HG03575 (cell line): ENCODE results near the gene SMARCD3.

Source experiments
- ATAC-seq: cut with Tn5 transposase; IDR thresholded peaks from one replicate; pipeline ENCODE4 v1.9.1; 2021; ENCODE audit not compliant: unreplicated experiment, insufficient number of reproducible peaks, low FRiP score; ENCODE audit errors: extremely low read depth

The SMARCD3 gene

DNA sequence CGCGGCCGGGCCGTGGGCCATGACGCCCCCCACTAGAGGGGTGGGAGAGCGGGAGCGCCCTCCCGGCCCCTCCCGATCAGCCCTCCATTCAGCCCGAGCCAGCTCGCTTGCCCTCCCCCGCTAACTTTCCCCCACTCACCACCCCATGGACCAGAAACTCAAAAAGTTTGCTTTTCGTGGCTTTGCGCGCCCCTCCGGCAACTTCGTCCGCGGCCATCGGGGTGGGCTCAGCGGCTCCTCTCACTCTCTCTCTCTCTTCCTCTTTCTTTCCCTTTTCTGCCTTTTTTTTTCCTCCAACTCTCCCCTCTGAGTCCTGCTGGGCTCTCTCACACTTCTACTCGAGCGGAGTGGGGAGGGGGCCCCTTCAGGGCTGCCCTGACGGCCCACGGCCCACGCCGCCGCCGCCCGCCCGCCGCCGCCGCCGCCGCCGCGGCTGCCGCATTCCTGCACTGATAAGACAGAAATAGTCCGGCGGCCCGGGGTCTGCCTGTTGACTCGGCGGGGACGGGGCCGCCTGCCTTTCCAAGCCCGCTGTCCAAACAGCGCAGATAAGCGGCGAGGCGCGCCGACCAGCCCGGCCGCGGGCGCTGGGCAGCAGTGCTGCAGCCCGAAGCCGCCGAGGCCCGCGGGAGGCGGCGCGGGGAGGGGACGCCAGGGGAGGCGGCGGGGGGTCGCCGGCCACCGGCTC lies at the start of gene SMARCD3:
Gene SMARCD3 (minus strand): TSS at position 349 of the 688 bp plus-strand sequence. CDS start 132 bp downstream, at position 217.
- ATAC-seq, result no peak

DNA sequence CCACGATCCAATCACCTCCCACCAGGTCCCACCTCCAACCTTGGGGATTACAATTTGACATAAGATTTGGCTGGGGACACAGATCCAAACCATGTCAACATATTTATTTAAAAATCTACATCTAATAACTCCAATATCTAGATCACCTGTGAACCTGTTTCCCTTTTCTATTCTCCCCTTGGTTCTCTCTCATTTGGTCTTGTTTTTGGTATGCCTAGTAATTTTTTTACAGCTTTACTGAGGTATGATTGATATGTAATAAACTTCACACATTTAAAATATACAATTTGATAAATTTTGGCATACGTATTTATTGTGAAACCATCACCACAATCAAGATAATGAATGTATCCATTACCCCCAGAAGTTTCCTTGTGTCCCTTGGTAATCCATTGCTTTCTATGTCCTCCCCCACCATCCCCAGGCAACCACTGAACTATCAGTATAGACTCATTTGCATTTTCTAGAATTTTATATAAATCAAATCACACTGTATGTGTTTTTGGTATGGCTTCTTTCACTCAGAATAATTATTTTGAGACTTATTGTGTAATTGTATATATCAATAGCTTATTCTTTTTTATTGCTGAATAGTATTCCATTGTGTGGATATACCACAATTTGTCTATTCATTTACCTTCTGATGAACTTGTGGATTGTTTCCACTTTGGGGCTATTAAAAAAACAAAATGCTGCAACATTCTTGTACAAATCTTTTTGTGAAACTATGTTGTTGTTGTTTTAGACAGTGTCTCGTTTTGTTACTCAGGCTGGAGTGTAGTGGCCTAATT lies 47.9 kb upstream of the SMARCD3 start:
- ATAC-seq, result no peak

DNA sequence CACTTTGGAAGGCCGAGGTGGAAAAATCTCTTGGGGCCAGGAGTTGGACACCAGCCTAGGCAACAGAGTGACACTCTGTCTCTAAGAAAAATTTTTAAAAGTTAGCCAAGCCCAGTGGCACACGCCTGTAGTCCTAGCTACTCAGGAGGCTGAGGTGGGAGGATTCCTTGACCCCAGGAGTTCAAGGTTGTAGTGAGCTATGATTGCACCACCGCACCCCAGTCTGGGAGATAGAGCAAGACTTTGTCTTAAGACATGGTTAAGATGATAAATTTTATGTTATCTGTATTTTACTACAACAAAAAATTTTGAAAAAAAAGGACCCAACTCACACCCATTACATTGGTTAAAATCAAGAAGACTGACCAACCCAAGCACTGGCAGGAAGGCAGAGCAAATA lies 44.4 kb upstream of the SMARCD3 start:
- ATAC-seq, result no peak

DNA sequence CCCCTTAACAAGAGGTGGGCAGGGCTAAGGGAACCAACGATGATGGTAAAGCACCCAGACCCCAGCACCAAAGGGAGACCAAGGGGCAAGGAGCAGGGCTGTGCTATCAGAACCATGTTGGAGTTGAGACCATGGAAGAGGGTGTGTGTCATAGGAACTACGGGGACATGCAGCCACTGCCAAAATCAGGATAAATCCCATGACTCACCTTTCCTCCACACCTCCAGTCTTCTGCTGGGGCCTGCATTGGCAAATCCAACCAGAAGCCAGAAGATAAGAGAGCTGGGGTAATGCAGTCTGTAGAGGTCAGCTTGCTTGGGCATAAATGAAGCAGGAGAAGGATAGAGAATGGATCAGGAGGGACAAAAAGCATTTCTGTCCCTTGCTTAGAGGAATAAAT lies 42.7 kb upstream of the SMARCD3 start:
- no peak for ATAC-seq

DNA sequence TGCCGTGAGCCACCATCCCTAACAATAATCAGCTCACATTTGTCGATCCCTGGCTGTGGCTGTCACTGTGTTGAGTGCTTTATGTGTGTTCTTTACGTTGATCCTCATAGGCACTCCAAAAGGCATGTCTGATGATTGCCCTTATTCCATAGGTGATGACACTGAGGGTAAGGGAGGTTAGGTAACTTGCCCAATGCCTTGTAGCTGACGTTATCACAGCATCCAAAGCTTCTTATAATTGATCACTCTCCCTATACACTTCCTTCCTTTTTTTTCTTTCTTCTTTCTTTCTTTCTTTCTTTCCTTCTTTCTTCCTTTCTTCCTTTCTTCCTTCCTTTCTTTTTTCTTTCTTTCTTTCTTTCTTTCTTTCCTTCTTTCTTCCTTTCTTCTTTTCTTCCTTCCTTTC lies 41.9 kb upstream of the SMARCD3 start:
- no peak for ATAC-seq

DNA sequence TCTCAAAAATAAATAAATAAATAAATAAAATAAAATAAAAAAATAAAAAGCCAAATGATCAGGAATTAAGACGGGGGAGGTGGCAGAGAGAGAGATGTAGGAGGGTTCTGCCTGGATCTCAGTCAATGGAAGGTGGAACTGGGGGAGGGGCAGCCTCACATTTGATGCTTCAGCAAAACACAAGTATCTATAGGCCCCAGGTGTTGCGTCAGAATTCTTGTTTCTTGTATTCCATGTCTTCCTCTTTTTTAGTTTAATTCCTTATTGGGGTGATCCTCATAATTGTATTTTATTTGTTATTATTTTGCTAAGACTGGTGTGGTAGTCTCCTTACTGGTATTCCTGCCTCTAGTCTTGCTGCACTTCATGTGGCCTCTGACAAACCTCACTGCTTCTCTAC lies 41.4 kb upstream of the SMARCD3 start:
- no peak for ATAC-seq

DNA sequence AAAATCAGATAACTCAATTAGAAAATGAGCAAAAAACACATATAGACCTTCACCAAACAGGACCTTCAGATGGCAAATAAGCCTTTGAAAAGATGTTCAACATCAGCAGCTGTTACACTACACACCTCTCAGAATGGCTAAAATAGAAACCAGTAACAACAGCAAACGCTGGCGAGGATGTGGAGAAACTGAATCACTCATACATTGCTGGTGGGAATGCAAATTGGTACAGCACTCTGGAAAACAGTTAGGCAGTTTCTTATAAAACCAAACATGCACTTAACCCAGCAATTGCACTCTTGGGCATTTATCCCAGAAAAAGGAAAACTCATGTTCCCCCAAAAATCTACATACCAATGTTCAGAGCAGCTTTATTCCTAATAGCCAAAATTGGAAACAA lies 37.7 kb upstream of the SMARCD3 start:
- ATAC-seq, result no peak

DNA sequence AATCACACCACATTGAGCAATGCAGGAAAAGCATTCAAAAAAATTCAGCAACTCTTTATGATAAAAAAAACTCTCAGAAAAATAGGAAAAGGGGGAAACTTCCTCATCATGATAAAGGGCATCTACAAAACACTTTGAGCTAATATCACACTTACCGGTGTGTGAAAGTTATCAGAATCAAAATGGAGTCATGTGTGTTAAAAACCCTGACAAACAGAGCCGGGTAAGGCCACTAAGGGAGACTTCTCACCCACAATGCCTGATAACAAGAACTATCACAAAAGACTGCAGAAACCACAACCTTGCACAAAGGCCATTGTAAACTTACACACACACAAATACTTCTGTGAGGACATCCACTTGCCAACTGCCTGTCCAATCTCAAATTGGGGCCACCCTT lies 34.8 kb upstream of the SMARCD3 start:
- no peak for ATAC-seq

DNA sequence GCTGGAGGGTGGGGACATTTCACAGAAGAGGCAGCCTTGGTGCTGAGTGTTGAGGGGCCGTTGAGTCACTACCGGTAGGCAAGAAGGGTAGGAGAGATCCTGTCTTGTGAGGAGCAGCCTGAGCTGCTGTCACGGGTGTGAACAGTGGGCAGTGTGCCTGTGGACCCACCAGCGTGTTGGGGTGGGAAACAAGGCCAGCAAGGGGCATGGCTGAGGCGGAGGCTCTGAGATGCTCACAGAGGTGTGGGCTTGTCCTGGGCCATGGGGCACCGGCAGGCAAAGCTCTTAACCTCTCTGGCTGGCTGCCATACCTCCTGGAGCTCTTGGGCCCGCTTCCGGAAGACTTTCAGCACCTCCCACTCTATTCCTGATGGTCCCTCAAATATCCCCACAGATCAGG lies 33.6 kb upstream of the SMARCD3 start:
- ATAC-seq, result no peak

DNA sequence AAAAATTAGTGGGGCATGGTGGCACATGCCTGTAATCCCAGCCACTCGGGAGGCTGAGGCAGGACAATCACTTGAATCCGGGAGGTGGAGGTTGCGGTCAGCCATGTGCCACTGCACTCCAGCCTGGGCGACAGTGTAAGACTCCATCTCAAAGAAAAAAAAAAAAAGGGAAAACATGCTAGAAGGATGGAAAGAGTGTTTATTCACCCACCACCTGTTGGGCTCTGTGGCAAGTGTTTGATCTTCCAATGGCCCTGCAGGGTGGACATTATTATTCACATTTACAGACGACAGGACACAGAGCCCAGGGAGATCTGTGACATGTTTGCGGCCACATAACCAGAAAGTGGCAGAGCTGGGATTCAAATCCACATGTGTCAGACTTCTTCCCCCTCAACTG lies 33.2 kb upstream of the SMARCD3 start:
- no peak for ATAC-seq

DNA sequence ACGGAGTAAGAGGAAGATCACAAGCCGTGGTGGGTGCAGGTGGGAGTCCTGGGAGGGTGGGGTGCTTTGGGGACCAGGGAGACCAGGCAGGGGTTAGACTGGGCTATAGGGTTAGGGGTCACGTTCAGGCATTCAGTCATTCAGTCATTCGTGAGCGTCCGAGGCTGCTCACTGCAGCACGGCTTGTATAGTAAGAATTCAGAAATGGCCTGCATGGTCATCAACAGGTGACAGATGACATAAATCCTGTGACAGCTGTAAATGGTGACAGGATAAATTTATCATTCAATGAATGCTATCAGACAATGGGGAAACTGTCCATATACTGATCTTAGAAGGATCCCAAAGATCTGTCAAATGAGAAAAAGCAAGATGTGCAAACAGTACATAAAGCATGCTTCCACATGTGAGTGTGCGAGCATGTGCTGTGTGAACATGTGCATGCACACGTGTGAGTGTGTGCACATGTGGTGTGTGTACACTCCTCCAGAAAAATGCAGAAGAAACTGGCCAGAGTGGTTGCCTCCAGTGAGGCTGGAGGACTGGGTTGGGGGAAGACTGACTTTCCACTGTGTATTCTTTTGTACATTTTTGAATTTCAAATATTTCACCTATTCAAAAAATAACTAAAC lies 32.0 kb upstream of the SMARCD3 start:
- no peak for ATAC-seq

DNA sequence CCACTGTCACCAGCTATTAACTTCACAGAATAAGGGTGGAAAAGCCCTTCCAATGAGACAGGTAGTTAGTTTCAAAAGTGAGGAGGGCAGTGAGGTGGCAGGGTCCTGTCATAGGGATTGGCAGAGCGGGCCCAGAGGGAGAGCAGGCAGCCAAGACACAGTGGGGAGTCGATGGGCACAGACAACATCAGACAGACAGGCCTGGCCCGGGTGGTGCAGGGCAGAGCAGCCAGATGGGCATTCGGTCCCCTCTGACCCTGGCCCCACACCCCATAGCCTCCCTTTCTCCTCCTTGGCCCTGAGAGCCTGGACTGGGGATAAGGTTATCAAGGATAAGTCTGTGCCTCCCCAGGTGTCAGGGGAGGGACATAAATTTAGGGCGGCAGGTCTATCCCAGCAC lies 31.4 kb upstream of the SMARCD3 start:
- no peak for ATAC-seq

DNA sequence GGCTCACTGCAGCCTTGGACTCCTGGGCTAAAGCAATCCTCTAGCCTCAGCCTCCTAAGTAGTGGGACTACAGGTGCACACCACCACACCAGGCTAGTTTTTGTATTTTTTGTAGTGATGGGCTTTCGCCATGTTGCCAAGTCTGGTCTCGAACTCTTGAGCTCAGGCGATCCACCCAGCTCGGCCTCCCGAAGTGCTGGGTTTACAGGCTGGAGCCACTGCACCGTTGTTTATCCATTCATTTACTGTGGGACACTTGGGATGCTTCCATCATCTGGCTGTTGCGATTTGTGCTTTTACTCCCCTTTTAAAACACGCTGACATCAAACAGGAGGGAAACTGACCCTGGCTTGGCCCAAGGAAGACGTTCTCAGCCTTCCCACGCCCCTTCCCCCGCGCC lies 30.5 kb upstream of the SMARCD3 start:
- ATAC-seq, result no peak

DNA sequence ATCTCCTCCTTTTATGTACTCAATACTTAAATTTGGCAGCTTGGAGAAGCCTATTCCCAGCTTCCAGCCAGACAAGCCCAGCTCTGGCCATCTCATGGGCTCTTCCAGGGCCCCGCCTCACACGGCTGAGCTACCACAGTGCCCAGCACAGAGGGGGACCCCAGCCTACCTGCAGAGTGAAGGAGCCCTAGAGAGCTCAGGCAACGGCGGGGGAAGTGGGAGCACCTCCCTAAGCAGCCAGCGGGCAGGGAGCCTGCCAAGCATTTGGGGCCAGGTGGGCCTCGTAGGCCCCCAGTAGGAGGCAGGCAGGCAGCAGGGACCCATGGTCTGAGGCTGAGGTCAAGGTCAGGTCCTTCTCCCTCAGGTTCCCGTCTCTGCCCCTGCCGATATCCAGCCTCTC lies 29.1 kb upstream of the SMARCD3 start:
- no peak for ATAC-seq

DNA sequence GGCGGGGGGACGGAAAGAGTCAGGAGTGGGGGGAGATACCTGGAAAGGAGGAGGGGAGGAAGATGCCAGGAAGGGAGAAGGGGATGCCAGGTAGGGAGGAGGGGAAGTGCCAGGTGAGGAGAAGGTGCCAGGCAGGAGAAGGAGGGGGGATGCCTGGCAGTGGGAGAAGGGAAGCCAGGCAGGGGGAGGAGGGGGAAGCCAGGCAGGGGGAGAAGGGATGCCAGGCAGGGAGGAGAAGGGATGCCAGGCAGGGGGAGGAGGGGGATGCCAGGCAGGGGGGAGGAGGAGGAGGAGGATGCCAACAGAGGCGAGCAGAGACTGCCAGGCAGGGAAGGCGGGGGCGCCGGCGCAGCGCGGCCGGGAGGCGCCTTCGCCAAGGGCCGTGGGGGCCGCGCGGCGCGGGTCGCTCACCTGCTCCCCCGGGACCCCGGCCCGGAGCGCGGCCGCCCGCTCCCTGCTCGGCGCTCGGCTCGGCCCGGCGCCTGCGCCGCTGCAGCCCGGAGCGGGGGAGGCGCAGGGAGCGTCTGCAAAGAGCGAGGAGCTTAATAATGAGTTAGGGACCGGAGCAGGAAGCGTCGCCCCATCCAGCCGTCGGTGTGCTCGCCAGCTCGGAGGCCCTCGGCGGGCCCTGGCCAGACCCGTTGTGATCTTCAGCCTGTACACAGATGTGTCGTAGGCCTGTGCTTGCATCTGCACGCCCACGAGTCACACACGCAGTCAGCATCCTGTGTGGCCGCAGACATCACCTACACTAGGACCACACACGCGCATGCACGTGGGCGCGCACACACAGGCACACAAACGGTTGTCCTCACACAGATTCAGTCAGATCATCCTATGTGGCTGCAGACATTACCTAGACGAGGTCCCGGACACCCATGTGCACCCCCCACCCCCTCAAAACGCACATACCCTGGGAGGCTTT lies 28.4 kb upstream of the SMARCD3 start:
- no peak for ATAC-seq

DNA sequence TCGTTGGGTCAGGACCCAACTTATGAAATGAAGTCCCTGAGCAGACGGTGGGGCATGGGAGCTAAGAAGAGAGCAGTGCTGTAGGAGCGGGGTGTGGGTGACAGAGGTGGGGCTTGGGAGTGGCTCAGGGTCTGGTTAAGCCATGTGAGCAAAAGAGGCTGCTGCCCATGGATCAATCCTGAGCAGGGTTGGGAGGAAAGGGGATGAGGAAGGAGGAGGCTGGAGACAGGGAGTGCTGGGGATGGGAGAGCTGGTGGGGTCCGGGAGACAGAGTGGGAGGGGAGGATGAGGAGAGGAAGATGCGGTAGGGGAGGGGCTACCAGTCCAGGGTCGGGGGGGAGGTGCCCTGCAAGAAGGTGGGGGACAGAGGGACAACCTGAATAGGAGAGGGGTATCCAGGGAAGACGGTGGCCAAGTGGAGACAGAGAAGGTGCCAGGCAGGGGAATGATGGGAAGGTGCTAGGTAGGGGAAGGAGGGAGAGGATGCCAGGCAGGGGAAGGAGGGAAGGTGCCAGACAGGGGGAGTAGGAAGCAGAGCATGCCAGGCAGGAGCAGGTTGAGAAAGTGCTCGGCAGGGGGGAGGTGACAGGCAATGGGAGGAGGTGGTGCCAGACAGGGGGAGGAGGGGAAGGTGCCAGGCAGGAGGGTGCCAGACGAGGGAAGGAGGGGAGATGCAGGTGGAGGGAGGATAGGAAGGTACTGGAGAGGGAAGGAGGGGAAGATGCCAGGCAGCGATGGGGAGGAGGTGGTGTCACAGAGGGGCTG lies 27.5 kb upstream of the SMARCD3 start:
- ATAC-seq, result no peak

DNA sequence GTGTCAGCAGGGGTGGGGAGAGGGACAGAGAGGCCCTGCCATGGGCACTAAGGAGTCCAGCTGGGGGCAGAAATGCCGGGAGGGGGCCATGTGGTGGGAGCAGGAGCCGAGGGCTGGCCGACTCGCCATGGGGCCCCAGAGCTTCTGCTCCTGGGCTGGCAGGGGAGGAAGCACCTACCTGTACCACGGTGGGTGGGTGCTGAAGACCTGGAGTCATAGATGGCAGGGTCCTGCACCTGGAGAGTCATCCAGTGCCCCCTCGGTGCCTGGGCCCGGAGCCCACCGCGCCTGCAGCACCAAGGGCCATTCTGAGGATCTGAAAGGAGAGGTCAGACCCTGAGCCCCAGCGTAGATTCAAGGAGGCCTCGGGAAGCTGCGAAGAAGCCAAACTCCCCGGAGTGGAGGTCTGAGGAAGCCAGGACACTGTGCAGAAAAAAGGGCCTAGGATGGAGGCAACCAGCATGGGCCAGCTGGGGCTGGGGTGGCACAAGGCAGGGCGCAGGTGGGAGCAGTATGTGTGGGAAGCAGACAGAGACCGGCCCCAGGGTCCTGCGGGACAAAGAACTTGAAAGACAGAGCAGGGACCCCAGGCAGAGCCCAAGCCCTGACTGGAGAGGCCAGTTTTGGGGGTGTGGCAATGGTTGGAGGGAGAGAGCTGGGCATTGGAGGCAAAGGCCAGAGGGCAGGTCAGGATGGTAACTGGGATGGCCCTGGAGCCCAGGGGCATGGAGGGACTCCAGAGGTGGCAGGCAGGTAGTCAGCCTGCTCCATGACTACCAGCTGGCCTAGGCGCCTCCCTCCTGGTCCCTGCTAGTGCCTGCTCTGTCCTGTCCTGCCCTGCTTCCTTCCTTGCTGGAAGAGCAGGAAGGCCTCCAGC lies 26.7 kb upstream of the SMARCD3 start:
- no peak for ATAC-seq

DNA sequence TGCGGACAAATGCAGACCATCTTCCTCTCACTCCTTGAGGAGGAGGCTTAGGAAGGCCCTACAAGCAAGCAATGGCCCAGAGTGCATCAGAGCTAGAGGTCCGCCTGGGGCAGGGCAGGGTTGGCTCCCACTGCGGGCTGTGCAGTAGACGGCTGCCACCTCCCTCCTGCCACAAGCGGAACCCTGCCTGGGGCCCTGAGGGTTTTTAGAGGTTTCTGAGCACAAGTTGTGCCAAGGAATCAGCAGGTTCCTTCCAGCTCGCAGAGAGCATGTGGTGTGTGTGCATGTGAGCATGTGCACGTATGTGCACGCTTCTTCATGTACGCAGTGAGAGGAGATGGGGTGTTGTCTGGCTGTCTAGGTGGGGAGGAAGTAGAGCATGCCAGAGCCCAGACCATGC lies 25.9 kb upstream of the SMARCD3 start:
- no peak for ATAC-seq
